Activated naive CD8-positive, alpha-beta T cell treated with anti-CD3 and anti-CD28 coated beads for 36 hours (primary cell): Measurements from ENCODE around the gene RNF5. TPM values are rescaled to one million over a fixed set of nuclear protein-coding genes. Genes with fewer than 3 reads are reported as not detected.

Experiments
- DNase-seq: peaks from one replicate; pipeline ENCODE4 v3.0.0; 2021
- H3K27ac Mint-ChIP-seq: one replicate; pipeline ENCODE4 v1.8.0; 2022; ENCODE audit warnings: mild to moderate bottlenecking, moderate library complexity, mixed read lengths
- H3K27me3 Mint-ChIP-seq: one replicate; pipeline ENCODE4 v1.8.0; 2022; ENCODE audit warnings: mild to moderate bottlenecking, mixed read lengths
- H3K36me3 Mint-ChIP-seq: one replicate; pipeline ENCODE4 v1.8.0; 2021; ENCODE audit warnings: mild to moderate bottlenecking, mixed read lengths
- H3K4me1 Mint-ChIP-seq: one replicate; pipeline ENCODE4 v1.8.0; 2021; ENCODE audit warnings: mixed read lengths
- H3K4me3 Mint-ChIP-seq: one replicate; pipeline ENCODE4 v1.8.0; 2022; ENCODE audit warnings: mild to moderate bottlenecking, moderate library complexity, mixed read lengths
- H3K9me3 Mint-ChIP-seq: one replicate; pipeline ENCODE4 v1.8.0; 2022; ENCODE audit warnings: mixed read lengths
- total RNA-seq, 2 experiments: library from RNA; stranded (reverse); gene quantifications; one replicate each; pipeline ENCODE4 v1.2.3, GENCODE V29; 2021

RNF5 gene
- total RNA-seq, 2 experiments from 2014 or later, result 58.3 to 58.6 TPM

DNA sequence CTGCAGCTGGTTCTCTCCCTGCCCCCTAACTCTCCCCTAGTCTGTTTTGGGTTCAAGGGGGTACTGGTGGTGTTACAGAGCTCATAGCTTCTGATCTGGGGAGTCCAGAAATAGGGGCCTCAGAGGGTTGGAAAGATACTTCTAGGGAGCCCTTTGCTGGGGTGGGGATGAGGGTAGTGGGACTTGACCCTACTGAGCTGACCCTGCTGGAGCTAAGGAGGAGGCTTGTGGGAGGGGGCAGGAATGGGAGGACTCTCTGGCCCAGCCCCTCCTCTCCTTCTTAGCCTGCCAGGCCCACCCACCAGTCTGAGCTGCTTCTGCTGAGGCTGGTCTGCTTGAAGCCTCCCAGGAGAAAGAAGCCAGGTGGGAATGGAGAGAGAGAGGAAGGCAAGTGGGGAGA, 13.9 kb upstream of the RNF5 start, which contains the start of gene EGFL8:
Gene EGFL8, plus strand, starts transcription at position 301 of the 400 bp plus-strand sequence. CDS start 1,571 bp downstream, outside the sequence.
- no peak for DNase-seq
- Mint-ChIP-seq H3K4me1 (peaks cover 3% of the 10 kb centered on the region), H3K9me3 (no peaks in the 10 kb centered on the region), H3K27me3 (no peaks in the 10 kb centered on the region), H3K27ac (no peak within 1 kb of the TSS), H3K36me3 (peaks cover 12% of the 10 kb centered on the region), H3K4me3 (no peak within 1 kb of the TSS)

DNA sequence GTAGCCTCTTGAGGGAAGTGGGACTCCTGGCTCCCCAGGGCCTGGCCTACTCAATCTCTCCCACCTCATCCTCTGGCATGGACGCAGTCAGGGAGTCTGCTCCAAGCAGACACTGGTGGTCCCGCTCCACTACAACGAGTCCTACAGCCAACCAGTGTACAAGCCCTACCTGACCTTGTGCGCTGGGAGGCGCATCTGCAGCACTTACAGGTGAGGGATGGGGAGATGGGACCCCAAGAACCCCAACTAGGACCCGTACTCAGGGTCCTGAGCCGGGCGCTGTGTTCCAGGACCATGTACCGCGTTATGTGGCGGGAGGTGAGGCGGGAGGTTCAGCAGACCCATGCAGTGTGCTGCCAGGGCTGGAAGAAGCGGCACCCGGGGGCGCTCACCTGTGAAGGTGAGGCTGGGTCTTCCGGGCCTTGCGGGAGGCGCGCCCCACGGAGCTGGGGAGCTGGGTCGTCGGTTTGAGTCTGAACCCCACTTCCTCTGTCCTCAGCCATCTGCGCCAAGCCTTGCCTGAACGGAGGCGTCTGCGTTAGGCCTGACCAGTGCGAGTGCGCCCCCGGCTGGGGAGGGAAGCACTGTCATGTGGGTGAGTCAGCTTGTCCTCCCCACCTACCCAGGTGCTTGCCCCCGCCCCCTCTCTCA, 11.7 kb upstream of the RNF5 start:
- Mint-ChIP-seq H3K36me3 (peaks cover 22% of the 10 kb centered on the region), H3K27me3 (no peaks in the 10 kb centered on the region), H3K27ac (no peak overlapping the region)

DNA sequence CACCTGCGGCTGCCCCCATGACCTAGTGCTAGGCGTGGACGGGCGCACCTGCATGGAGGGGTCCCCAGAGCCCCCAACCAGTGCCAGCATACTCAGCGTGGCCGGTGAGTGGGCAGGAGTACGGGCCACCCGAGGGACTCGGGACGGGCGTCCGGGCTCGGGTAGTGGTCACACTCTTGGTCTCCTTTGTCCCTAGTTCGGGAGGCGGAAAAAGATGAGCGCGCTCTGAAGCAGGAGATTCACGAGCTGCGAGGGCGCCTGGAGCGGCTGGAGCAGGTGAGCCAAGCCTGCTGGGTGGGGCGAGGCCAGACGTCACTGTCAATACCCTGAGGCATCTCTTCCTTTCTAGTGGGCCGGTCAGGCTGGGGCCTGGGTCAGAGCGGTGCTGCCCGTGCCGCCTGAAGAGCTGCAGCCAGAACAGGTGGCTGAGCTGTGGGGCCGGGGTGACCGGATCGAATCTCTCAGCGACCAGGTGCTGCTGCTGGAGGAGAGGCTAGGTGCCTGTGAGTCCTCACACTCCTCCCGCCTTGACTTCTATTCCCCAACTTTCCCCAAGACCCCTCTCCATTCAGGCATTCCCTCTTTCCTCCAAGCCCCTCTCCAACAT, 10.9 kb upstream of the RNF5 start:
- Mint-ChIP-seq H3K27me3 (no peaks in the 10 kb centered on the region), H3K27ac (no peak overlapping the region), H3K9me3 (no peaks in the 10 kb centered on the region), H3K4me1 (peaks cover 3% of the 10 kb centered on the region), H3K4me3 (no peak overlapping the region), H3K36me3 (peaks cover 22% of the 10 kb centered on the region)
- DNase-seq, result no peak

More for the DNA sequence above, 11.7 kb upstream of the RNF5 start:
- Mint-ChIP-seq H3K4me3 (no peak overlapping the region), H3K9me3 (no peaks in the 10 kb centered on the region), H3K4me1 (peaks cover 3% of the 10 kb centered on the region)
- DNase-seq, result no peak

DNA sequence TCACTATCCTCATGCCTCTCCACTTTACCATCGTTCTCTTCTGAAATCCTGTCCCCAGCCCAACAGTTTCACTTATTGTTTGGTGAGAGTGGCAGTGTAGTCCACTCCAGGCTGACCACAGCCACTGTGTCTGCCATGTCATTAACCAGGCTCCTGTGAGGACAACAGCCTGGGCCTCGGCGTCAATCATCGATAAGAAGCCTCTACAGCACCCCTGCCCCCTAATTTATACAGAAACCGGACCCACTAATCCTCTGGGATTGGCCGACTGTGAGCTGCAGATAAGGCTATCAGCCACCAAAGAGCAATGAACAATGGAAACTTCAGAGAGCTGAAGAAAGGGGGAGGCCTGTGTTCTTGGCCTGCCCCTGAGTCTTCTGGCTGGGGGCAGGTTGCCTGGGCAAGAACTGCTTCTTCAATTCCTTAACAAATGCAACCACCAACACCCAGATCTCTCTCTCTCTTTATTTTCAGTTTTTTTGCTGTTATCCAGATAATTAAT, 10.4 kb upstream of the RNF5 start:
- Mint-ChIP-seq H3K4me1 (peaks cover 6% of the 10 kb centered on the region), H3K9me3 (no peaks in the 10 kb centered on the region), H3K4me3 (no peak overlapping the region), H3K27ac (no peak overlapping the region), H3K36me3 (peaks cover 22% of the 10 kb centered on the region), H3K27me3 (no peaks in the 10 kb centered on the region)
- DNase-seq, result no peak

DNA sequence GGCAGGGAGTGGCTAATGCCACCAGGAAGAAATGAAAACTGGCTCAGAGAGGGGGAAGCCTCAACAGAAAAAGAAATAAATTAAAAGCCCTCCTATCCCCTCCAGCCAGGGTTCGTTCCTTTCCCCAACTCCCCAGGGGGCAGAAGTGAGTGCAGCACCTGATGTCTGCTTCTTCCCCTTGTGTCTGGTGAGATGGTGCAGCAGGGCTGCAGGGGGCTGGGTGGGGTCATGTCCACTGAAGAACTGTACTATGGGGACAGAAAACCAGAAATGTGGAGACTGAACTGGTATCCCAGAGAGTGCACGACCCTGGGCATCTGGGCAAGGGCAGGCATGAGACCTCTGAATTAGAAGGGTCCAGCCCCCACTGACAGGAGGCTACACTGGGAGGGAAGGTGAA, 9.9 kb upstream of the RNF5 start:
- DNase-seq, result no peak
- H3K36me3 Mint-ChIP-seq, result peaks cover 22% of the 10 kb centered on the region
- H3K9me3 Mint-ChIP-seq, result no peaks in the 10 kb centered on the region

DNA sequence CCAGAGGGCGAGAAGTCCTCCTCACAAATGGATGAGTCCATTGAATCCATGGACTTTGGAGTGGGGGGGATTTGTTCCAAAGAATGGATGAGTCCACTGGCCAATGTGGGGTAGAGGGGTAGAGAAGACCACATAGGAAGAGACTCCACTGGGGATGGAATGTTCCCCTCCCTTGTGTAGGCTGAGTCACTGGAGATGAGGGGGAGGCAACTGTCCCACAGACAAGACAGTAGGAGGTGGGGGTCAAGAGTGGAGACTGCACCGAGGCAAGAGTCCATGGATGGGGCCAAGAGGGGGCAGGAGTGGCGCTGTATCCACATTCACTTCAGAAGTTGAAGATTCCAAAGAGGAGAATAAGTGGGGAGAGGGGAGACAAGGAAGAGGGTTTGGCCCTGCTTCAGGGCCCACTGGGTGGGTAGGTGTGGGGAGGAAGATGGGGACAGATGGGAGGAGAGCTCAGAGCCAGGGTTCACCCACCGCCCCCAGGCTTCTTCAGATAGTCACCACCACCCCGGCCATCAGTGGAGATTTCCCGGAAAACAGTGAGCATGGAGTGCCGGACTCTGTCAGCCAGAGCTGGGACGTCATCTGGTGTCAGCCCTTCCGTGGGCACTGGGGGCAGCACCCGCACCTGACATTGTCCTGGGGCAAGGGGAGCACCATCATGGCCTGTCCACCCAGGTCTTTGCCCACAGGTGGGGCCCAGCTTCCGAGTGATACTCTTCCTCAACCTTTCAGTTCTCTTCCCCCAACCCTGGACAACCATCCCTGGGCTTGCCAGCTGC, 9.2 kb upstream of the RNF5 start:
- Mint-ChIP-seq H3K4me3 (no peak overlapping the region), H3K27me3 (no peaks in the 10 kb centered on the region), H3K4me1 (peaks cover 17% of the 10 kb centered on the region), H3K36me3 (peaks cover 23% of the 10 kb centered on the region), H3K9me3 (no peaks in the 10 kb centered on the region), H3K27ac (no peak overlapping the region)
- no peak for DNase-seq

More for the DNA sequence above, 9.9 kb upstream of the RNF5 start:
- H3K4me1 Mint-ChIP-seq, result peaks cover 11% of the 10 kb centered on the region
- H3K4me3 Mint-ChIP-seq, result no peak overlapping the region
- H3K27me3 Mint-ChIP-seq, result no peaks in the 10 kb centered on the region
- no peak overlapping the region for H3K27ac Mint-ChIP-seq

DNA sequence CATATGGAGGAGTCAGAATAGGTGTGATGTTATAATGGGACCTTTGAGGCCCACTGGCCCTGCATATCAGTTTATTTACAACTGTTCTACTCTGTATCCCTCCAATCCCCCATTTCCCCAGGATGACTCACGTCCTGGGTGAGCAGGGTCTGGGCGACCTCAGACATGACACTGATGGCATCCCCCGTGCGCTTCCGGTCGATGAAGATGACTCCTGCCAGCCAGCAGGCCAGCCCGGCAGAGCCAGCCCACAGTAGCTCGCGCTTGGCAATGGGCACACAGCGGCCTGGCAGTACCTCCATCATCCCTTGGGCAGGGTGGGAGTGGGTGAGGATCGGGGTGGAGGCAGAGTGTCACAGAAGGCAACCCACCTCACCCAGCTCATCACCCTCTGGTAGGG, 7.9 kb upstream of the RNF5 start:
- Mint-ChIP-seq H3K4me1 (peaks cover 27% of the 10 kb centered on the region), H3K4me3 (no peak overlapping the region), H3K9me3 (no peaks in the 10 kb centered on the region), H3K36me3 (peaks cover 21% of the 10 kb centered on the region), H3K27me3 (no peaks in the 10 kb centered on the region), H3K27ac (peak overlapping the region; percentile 22)
- DNase-seq, result no peak

DNA sequence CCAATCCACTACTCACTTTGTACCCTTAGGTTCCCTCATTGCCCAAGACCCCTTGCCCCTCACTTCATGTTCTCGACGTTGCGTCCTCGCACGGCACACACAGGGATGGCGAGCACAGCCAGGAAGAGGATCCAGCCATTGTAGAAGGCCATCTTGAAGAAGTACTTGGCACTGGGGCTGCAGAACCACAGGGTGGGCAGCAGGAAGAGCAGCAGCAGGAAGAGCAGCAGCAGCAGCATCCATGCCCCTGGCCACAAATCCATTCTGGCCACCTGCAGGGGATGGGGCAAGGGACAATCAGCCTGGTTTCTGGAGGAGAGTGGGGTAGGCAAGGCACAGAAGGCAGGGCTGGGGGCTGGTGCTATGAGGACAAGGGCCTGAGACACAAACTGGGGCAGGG, 7.0 kb upstream of the RNF5 start:
- H3K27me3 Mint-ChIP-seq, result no peaks in the 10 kb centered on the region
- no peak overlapping the region for H3K4me3 Mint-ChIP-seq

DNA sequence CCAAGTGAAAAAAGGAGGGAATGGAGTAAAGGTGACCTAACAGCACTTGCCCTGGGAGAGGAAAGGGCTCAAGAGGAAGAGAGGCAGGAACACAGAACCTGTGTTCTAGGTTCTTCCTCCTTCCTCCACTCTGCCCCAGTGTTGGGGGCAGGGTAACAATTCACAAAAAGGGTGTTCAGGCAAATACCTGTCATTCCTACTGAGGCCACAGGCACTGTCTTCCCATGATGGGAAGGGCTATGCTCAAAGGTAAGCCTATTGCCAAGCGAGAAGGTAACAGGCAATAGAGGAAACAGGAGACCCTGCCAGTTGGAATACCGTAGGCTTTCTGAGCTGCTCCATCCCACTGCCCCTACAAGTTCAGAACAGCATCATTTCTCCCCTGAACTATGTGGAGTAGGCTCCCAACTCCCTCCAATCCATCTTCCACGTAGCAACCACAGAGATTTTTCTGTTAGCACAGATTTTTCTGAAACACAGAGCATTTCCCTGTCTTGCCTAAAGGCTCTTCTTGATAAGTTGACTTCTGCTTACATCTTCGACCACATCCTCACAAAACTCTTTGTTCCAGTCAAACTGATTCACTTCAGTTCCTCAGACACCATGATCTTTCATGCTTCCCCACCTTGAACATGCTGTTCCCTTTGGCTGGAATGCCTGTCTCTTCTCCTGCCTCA, 5.0 kb upstream of the RNF5 start:
- H3K4me1 Mint-ChIP-seq, result peaks cover 43% of the 10 kb centered on the region
- no peak overlapping the region for H3K4me3 Mint-ChIP-seq

More for the DNA sequence above, 7.0 kb upstream of the RNF5 start:
- Mint-ChIP-seq H3K27ac (no peak overlapping the region), H3K4me1 (peaks cover 30% of the 10 kb centered on the region), H3K36me3 (peaks cover 18% of the 10 kb centered on the region), H3K9me3 (no peaks in the 10 kb centered on the region)
- no peak for DNase-seq

DNA sequence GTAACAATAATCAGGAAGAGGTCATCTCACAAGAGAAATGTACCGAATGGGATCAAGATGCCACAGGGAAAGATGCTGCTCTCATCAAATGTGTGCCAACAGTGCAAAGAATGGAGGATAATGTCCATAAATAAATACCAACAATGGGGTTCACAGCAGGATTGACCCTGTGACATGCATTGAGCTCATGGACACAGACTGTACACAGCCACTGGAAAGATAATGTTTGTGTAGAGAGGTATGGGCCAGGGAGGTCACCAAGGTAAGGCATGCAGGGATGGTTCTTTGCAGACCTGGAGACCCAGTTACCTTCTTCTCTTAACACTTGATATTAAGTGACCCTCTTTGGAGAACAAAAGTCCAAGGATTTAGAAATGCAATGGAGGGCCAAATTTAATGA, 3.8 kb upstream of the RNF5 start:
- Mint-ChIP-seq H3K4me3 (peak overlapping the region; percentile 94), H3K36me3 (peaks cover 21% of the 10 kb centered on the region), H3K27ac (no peak overlapping the region), H3K9me3 (no peaks in the 10 kb centered on the region), H3K27me3 (no peaks in the 10 kb centered on the region), H3K4me1 (peaks cover 48% of the 10 kb centered on the region)
- no peak for DNase-seq

More for the DNA sequence above, 5.0 kb upstream of the RNF5 start:
- no peak overlapping the region for H3K27ac Mint-ChIP-seq
- H3K36me3 Mint-ChIP-seq, result peaks cover 18% of the 10 kb centered on the region
- H3K27me3 Mint-ChIP-seq, result no peaks in the 10 kb centered on the region
- H3K9me3 Mint-ChIP-seq, result no peaks in the 10 kb centered on the region
- no peak for DNase-seq

DNA sequence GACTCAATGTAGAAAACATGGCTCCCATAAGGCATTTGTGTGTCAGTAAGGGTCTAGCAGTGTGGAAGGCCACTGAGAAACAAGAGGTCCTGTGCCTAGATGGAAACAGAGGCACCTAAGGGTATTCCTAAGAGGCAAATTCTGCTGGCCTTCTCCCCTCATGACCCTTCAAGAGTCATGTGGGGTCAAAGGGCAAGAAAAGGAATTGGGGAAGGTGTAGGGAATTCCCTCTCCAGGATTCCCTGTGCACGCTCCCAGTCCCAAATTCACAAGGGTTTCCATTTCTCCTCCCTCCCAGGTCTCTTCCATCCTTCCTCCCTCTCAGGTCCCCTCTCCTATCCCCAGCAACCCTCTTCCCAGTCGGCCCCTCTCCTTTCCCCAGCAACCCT, 2.9 kb upstream of the RNF5 start:
- peak overlapping the region; percentile 70 for H3K27ac Mint-ChIP-seq
- H3K4me3 Mint-ChIP-seq, result peak overlapping the region; percentile 94
- no peaks in the 10 kb centered on the region for H3K27me3 Mint-ChIP-seq
- H3K9me3 Mint-ChIP-seq, result no peaks in the 10 kb centered on the region
- no peak for DNase-seq
- peaks cover 53% of the 10 kb centered on the region for H3K4me1 Mint-ChIP-seq
- peaks cover 15% of the 10 kb centered on the region for H3K36me3 Mint-ChIP-seq

DNA sequence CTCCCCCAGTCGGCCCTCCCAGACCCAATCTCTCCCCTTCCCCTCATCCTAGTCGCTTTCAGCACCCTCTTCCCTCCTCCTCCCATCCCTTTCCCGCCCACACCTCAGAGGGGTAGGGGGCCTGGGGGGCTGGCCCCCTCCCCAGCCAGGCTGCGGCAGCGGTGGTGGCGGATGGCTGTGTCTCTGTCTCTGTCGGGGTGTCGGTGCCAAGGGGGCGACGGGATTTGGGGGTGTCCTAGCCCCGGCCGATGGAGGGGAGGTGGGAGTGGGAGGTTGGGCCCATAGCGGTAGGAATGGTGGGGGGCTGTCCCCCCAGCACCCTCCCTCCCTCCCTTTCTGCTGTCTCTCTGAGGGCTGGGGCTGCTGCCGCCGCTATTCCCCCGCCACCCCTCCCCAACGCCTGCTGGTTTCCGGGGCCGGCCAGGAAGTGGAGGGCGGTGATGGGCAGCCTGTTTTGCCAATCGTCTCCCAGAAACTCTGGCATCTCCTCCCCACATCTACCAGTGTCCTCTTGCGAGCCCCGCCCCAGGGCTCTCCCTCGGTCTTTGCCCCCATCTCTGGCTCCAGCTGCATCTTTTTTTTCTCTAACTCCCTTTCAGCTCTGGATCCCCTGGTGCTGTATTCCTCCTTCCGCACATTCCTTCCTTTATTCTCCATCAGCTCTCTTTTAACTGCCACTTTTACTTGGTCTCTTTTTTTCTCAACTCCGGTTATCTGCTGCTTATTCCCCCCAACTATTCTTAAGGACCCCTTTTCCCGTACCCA, 2.3 kb upstream of the RNF5 start, which contains the start of gene AGPAT1:
Gene AGPAT1, minus strand, starts transcription at position 374 of the 765 bp plus-strand sequence. CDS start 4,588 bp downstream, outside the sequence.
- no peaks in the 10 kb centered on the region for H3K9me3 Mint-ChIP-seq
- no peaks in the 10 kb centered on the region for H3K27me3 Mint-ChIP-seq
- peaks cover 15% of the 10 kb centered on the region for H3K36me3 Mint-ChIP-seq
- peak; percentile 96 for DNase-seq
- H3K27ac Mint-ChIP-seq, result peak within 1 kb of the TSS; percentile 95
- H3K4me1 Mint-ChIP-seq, result peaks cover 53% of the 10 kb centered on the region
- peak within 1 kb of the TSS; percentile 94 for H3K4me3 Mint-ChIP-seq

DNA sequence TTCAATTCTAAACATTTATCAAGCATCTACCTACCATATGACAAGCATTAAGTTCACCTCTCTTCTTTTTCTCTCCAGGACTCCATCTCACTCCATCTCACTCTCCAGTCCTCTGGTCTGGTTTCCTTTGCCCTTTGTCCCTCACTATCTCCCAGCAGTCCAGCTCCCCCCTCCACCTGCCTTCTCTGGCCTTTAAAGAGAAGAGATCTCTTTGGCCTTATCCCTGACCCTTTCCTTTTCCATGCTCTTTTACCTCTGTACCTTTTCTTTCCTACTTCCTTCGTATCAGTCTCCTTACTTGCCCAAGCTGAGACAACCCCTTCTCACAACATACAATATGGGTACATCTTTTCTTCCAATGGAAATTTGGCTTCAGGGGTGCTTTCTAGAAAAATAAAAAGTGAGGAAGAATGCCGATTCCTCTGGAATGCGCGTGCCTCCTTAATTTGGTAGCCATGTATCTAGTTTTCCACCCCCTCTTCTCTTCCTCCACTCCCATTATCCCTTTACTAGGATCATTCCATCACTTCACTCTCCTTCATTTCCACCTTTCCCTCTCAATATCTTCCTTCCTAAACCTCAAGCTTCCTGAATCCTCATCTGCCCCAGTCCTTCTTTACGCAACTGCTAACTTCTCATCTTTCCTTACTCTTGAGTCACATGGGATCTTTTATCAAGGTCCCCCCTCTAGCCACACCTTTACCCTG, 1.6 kb upstream of the RNF5 start:
- Mint-ChIP-seq H3K4me3 (peak overlapping the region; percentile 94), H3K36me3 (peaks cover 15% of the 10 kb centered on the region), H3K4me1 (peaks cover 53% of the 10 kb centered on the region), H3K27me3 (no peaks in the 10 kb centered on the region), H3K9me3 (no peaks in the 10 kb centered on the region), H3K27ac (peak overlapping the region; percentile 95)
- no peak for DNase-seq
